ENCODE results near the gene TKTL1.

Gene TKTL1

GRCh38 chrX:154309041-154309775 lies 13.6 kb downstream of the TKTL1 start:
- no peak for TF ChIP-seq CTCF (conservative IDR thresholded peaks at IDR 0.05)

DNA sequence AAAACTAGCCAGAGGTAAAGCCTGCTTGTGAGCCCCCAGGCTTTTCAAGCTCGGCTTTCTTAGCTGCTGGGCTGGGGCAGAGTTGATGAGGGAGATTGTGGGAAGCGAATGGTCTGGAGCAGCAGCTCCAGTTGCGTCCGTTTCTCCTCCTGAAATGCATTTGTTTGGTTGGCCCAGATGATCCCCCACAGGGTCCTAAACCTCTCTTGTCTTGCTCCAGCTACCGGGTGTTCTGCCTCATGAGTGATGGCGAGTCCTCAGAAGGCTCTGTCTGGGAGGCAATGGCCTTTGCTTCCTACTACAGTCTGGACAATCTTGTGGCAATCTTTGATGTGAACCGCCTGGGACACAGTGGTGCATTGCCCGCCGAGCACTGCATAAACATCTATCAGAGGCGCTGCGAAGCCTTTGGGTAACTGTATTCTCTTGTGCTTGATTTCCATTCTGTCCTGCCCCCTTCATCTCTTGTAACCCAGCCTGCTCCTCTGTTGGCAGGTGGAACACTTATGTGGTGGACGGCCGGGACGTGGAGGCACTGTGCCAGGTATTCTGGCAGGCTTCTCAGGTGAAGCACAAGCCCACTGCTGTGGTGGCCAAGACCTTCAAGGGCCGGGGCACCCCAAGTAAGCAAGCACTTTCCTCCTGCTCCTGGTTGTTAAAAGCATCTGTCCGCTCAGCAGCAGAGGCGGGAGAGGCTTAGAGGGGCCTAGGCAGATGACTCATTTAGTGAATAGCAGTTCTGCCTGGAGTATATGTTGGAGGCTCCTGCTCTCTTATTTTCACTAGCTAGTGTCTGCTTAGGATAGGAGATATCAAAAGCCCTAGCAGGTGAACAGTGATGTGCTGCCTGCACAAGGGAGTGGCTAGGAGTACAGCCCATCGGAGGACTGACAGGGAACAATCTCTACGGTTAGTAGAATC lies 15.3 kb downstream of the TKTL1 start:
- no peak overlapping the region for H3K27ac ChIP-seq
- no peak for TF ChIP-seq CTCF (conservative IDR thresholded peaks at IDR 0.05)

More at GRCh38 chrX:154309041-154309775, 13.6 kb downstream of the TKTL1 start:
- H3K27ac ChIP-seq, result no peak overlapping the region

GRCh38 chrX:154312116-154312515 lies 16.5 kb downstream of the TKTL1 start:
- no peak overlapping the region for H3K27ac ChIP-seq
- no peak for TF ChIP-seq CTCF (conservative IDR thresholded peaks at IDR 0.05)

DNA sequence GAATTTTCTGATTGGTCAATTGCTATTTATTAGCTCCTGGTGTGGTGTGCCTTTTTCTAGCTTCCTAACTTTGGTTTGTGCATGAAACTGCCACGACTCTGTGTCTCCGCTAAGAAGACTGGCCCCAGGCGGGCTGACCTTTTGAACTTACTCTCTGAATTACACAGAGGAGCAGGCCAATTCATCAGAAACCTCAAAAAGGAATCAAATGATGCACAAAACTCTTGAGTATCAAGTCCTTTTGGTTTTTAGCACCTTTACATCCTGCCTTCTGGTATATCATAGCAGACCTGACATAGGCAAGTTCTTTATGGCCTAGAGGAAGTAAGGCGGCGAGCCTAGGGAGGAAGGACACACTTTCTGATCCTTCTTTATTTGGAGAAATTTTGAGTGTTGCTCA lies 17.6 kb downstream of the TKTL1 start:
- TF ChIP-seq CTCF (conservative IDR thresholded peaks at IDR 0.05), result no peak

DNA sequence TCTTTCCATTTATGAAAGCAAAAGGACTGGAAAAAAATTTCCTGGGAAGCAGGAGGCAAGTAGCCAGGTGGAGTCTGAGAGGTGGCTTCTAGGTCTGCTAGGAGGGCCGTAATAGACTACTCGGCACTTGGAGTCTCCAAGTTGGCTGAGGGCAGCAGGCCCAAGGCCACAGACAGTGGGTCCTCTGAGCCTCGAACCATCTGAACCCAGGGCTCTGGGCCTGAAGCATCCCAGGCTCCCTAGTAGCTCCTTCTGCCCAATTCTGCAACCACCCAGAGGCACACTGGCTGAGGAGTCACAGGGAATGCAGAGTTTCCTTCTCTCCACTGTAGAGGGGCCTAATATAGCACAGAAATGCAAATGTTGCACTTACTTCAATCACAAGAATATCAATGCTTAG lies 19.8 kb downstream of the TKTL1 start:
- no peak for TF ChIP-seq CTCF (conservative IDR thresholded peaks at IDR 0.05)
- H3K27ac ChIP-seq, result no peak overlapping the region

More for the DNA sequence above, 17.6 kb downstream of the TKTL1 start:
- no peak overlapping the region for H3K27ac ChIP-seq

- peak; percentile 68 for TF ChIP-seq CTCF (conservative IDR thresholded peaks at IDR 0.05)
- no peak overlapping the region for H3K27ac ChIP-seq
These were observed 21.9 kb downstream of the TKTL1 start for GRCh38 chrX:154317391-154317995.

DNA sequence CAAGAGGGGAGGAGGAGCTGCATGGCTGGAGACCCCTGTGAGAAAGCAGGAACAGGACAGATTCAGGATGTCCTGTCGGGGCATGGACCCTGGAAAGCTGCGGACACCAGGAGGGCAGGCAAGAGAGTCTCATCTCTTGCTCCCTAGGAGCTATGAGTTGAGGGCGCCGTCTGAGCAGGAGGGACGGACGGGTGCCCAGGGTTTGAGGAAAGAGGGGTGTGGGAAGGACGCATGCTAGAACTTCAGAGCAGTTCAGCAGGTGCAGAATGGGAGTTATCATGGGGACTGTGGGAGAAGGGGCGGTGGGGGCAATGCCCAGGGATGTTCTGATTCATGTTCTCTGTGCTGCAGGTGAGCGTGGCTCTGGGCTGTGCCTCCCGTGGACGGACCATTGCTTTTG lies 24.8 kb downstream of the TKTL1 start:
- no peak overlapping the region for H3K27ac ChIP-seq
- TF ChIP-seq CTCF (conservative IDR thresholded peaks at IDR 0.05), result no peak

Measured in VCaP (cell line).